Measurements from ENCODE around the gene PAIP2. TPM values are rescaled to one million over a fixed set of nuclear protein-coding genes. Genes with fewer than 3 reads are reported as not detected.

The PAIP2 gene
- total RNA-seq, 4 donors from 2014 or later: 13.8 to 67.3 (median 36.5) TPM

DNA sequence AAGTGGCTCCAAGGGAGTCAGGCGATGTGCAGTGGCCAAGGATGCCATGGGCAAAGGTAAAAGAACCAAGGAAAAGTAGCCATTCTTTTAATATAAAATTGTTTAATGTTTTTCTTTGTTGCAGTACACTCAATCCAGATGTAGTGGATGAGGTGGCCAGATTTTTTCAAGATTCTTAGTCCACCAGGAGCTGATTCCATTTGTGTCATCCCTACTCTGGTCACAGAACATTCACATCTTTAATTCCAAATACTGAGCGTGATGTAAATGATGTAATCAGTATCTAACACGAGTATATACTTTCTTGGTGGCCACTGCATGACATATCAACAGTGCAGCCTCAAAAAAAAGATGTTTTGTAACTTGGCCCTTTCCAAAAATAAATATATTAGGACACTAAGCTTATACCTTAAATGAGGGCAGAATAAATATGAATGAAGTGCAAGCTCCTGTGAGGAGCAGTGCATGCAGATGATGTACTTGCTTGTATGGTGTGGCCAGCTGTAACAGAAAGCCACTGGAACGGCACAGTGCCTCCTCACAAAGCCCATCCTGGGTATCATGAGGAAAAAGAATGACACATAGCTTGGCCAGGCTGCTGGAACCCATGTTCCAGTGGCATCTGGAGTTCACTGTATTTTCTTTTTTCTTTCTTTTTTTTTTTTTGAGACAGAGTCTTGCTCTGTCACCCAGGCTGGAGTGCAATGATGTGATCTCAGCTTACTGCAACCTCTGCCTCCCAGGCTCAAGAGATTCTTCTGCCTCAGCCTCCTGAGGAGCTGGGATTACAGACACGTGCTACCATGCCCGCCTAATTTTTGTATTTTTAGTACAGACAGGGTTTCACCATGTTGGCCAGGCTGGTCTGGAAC lies 68.7 kb downstream of the PAIP2 start:
- in situ Hi-C loops (cut with MboI; ENCODE audit: low pct_ligation_motif_present in 1 of 4, low pct_unique_long_range_greater_than_20kb in 1 of 4, low sequenced_read_pairs in 3 of 4) (no loop called here), intact Hi-C loops (cut with DNase I; ENCODE audit: low total_unique reads) (no loop called here)
- Histone ChIP-seq H3K9me3 (no peaks in the 10 kb centered on the region), H3K4me3 (no peak overlapping the region), H3K36me3 (no peaks in the 10 kb centered on the region), H3K27me3 (no peaks in the 10 kb centered on the region), H3K4me1 (peaks cover 10 to 22% (median 19%) of the 10 kb centered on the region in 4 donors), H3K27ac (peak overlapping the region in 3 of 4 donors; percentile 42 to 62 (median 57))
- DNase-seq: no peak
- TF ChIP-seq POLR2A (IDR thresholded peaks at IDR 0.05) (no peak), CTCF (IDR thresholded peaks at IDR 0.05) (no peak), POLR2AphosphoS5 (IDR thresholded peaks at IDR 0.05) (no peak), EP300 (IDR thresholded peaks at IDR 0.05; ENCODE audit: low read depth) (no peak)
- WGBS, 2 donors (ENCODE audit: low coverage in 1 of 2): 60 to 73% methylated on average over 5 to 6 of the region's 6 CpGs

GRCh38 chr5:139410993-139411828 lies 69.6 kb downstream of the PAIP2 start:
- WGBS, 2 donors (ENCODE audit: low coverage in 1 of 2): 58 to 80% methylated on average over 12 to 17 of the region's 17 CpGs
- H3K36me3 ChIP-seq: no peaks in the 10 kb centered on the region
- in situ Hi-C loops (cut with MboI; ENCODE audit: low pct_ligation_motif_present in 1 of 4, low pct_unique_long_range_greater_than_20kb in 1 of 4, low sequenced_read_pairs in 3 of 4): no loop called here
- TF ChIP-seq EP300 (IDR thresholded peaks at IDR 0.05; ENCODE audit: low read depth) (no peak), POLR2AphosphoS5 (IDR thresholded peaks at IDR 0.05) (peak; percentile 64 to 96 (median 87)), CTCF (IDR thresholded peaks at IDR 0.05) (no peak), POLR2A (IDR thresholded peaks at IDR 0.05) (no peak)
- H3K9me3 ChIP-seq: no peaks in the 10 kb centered on the region
- no peaks in the 10 kb centered on the region for H3K27me3 ChIP-seq
- peak overlapping the region in 3 of 4 donors; percentile 42 to 62 (median 57) for H3K27ac ChIP-seq
- no peak for DNase-seq
- H3K4me1 ChIP-seq: peaks cover 18 to 30% (median 25%) of the 10 kb centered on the region in 4 donors
- intact Hi-C loops (cut with DNase I; ENCODE audit: low total_unique reads): no loop called here
- H3K4me3 ChIP-seq: no peak overlapping the region

- 93 to 96% methylated on average over 4 to 6 of the region's 6 CpGs for WGBS, 2 donors (ENCODE audit: low coverage in 1 of 2)
- Histone ChIP-seq H3K4me3 (no peak overlapping the region), H3K36me3 (no peaks in the 10 kb centered on the region), H3K4me1 (peaks cover 34 to 49% (median 40%) of the 10 kb centered on the region in 4 donors), H3K27me3 (no peaks in the 10 kb centered on the region), H3K9me3 (no peaks in the 10 kb centered on the region), H3K27ac (no peak overlapping the region)
- TF ChIP-seq CTCF (IDR thresholded peaks at IDR 0.05): no peak
- no peak for TF ChIP-seq POLR2AphosphoS5 (IDR thresholded peaks at IDR 0.05)
- no peak for TF ChIP-seq EP300 (IDR thresholded peaks at IDR 0.05; ENCODE audit: low read depth)
- no peak for TF ChIP-seq POLR2A (IDR thresholded peaks at IDR 0.05)
- in situ Hi-C loops (cut with MboI; ENCODE audit: low pct_ligation_motif_present in 1 of 4, low pct_unique_long_range_greater_than_20kb in 1 of 4, low sequenced_read_pairs in 3 of 4) (no loop called here), intact Hi-C loops (cut with DNase I; ENCODE audit: low total_unique reads) (no loop called here)
- DNase-seq: no peak
Measured at GRCh38 chr5:139413153-139413552, 71.5 kb downstream of the PAIP2 start.

GRCh38 chr5:139413963-139414362 lies 72.3 kb downstream of the PAIP2 start:
- peak overlapping the region in 2 of 4 donors; percentile 57 to 74 for H3K27ac ChIP-seq

More at GRCh38 chr5:139413963-139414362, 72.3 kb downstream of the PAIP2 start:
- in situ Hi-C loops (cut with MboI; ENCODE audit: low pct_ligation_motif_present in 1 of 4, low pct_unique_long_range_greater_than_20kb in 1 of 4, low sequenced_read_pairs in 3 of 4): no loop called here
- intact Hi-C loops (cut with DNase I; ENCODE audit: low total_unique reads): no loop called here
- Histone ChIP-seq H3K27me3 (no peaks in the 10 kb centered on the region), H3K9me3 (no peaks in the 10 kb centered on the region), H3K36me3 (no peaks in the 10 kb centered on the region), H3K4me3 (no peak overlapping the region), H3K4me1 (peaks cover 34 to 57% (median 43%) of the 10 kb centered on the region in 4 donors)
- DNase-seq: no peak
- WGBS, 2 donors (ENCODE audit: low coverage in 1 of 2): 68 to 73% methylated on average over 4 to 6 of the region's 6 CpGs
- no peak for TF ChIP-seq EP300 (IDR thresholded peaks at IDR 0.05; ENCODE audit: low read depth)
- TF ChIP-seq POLR2AphosphoS5 (IDR thresholded peaks at IDR 0.05): no peak
- no peak for TF ChIP-seq CTCF (IDR thresholded peaks at IDR 0.05)
- no peak for TF ChIP-seq POLR2A (IDR thresholded peaks at IDR 0.05)

All from transverse colon (tissue), 4 donors.